Activated effector memory CD4-positive, alpha-beta T cell treated with anti-CD3 and anti-CD28 coated beads, Interleukin-2, amount 50 U/mL, for 16 hours (primary cell): ENCODE results near the gene MSH2.
"Not testable (repeated sequence)": the region's sequence is repeated elsewhere in the genome, so short reads cannot be mapped to it uniquely, and the experiment has no call there.

ENCODE experiments used
- DNase-seq: peaks from one replicate; pipeline ENCODE4 v3.0.0-alpha.2; 2020

MSH2 gene

GRCh38 chr2:47402805-47403608, at the start of gene MSH2:
TSS of gene MSH2 (plus strand) at chr2:47403156. CDS start at chr2:47403192, 36 bp downstream.
- DNase-seq, result peak; percentile 96

GRCh38 chr2:47354013-47354847, 48.7 kb upstream of the MSH2 start:
- peak; percentile 46 for DNase-seq

GRCh38 chr2:47354848-47355204, 48.1 kb upstream of the MSH2 start:
- no peak for DNase-seq

GRCh38 chr2:47357483-47357882, 45.5 kb upstream of the MSH2 start:
- DNase-seq, result no peak

- no peak for DNase-seq
Observed at GRCh38 chr2:47359375-47359868, 43.5 kb upstream of the MSH2 start.

- no peak for DNase-seq
Observed at GRCh38 chr2:47360283-47360682, 42.7 kb upstream of the MSH2 start.

GRCh38 chr2:47360927-47361326, 42.0 kb upstream of the MSH2 start:
- DNase-seq, result no peak

- not testable (repeated sequence) for DNase-seq
Observed at GRCh38 chr2:47361505-47362229, 41.3 kb upstream of the MSH2 start.

GRCh38 chr2:47373747-47374146, 29.2 kb upstream of the MSH2 start:
- no peak for DNase-seq

- DNase-seq, result no peak
Observed at GRCh38 chr2:47375307-47375706, 27.6 kb upstream of the MSH2 start.

GRCh38 chr2:47379384-47379783, 23.6 kb upstream of the MSH2 start:
- DNase-seq, result no peak

- DNase-seq, result no peak
Observed at GRCh38 chr2:47381408-47381807, 21.5 kb upstream of the MSH2 start.

GRCh38 chr2:47386551-47386950, 16.4 kb upstream of the MSH2 start:
- no peak for DNase-seq

GRCh38 chr2:47388888-47389287, 14.1 kb upstream of the MSH2 start:
- DNase-seq, result no peak

GRCh38 chr2:47389692-47390091, 13.3 kb upstream of the MSH2 start:
- no peak for DNase-seq

- no peak for DNase-seq
Observed at GRCh38 chr2:47401789-47402554, 984 bp upstream of the MSH2 start.

- no peak for DNase-seq
Observed at GRCh38 chr2:47402555-47402804, 476 bp upstream of the MSH2 start.

GRCh38 chr2:47403609-47404193, 745 bp downstream of the MSH2 start:
- DNase-seq, result no peak

- DNase-seq, result no peak
Observed at GRCh38 chr2:47404356-47404755, 1.4 kb downstream of the MSH2 start.

- DNase-seq, result no peak
Observed at GRCh38 chr2:47405757-47406156, 2.8 kb downstream of the MSH2 start.

GRCh38 chr2:47406649-47407330, 3.8 kb downstream of the MSH2 start:
- not testable (repeated sequence) for DNase-seq

- DNase-seq, result not testable (repeated sequence)
Observed at GRCh38 chr2:47407976-47408375, 5.0 kb downstream of the MSH2 start.
